Retinal pigment epithelial cell (primary cell): Measurements from ENCODE around the gene ZNF324.
"Not testable (repeated sequence)": the region's sequence is repeated elsewhere in the genome, so short reads cannot be mapped to it uniquely, and the experiment has no call there.

Experiments used
- DNase-seq: peaks from one replicate; pipeline ENCODE4 v3.0.0-alpha.2; 2010; ENCODE audit warnings: low read depth
- H3K4me3 ChIP-seq: 2 replicates; pipeline ENCODE4 v1.5.1; 2011; ENCODE audit warnings: mild to moderate bottlenecking, low read length, control low read depth, moderate library complexity
- TF ChIP-seq, protein P1 (sequence below): conservative IDR thresholded peaks from 2 replicates; pipeline ENCODE4 v1.5.1; 2011; ENCODE audit warnings: low read depth, low read length, control low read depth, inconsistent platforms

Gene ZNF324

DNA sequence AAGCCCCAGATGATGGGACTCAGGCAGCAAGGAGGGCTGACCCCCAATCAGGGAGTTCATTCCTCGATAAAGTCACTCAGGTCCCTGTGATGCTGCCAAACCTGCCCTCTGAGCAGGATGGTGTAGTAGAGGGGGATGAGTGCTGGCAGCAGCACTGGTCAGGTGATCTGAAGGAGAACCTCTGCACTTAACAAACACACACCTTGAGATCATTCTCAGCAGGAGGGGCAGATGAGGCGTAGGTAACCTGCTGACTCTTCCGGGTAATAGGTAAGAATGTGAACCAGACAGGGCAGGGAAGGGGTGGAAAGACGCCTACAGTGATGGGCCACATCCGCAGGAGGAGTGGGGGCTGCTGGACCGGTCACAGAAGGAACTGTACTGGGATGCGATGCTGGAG lies 12.4 kb downstream of the ZNF324 start:
- TF ChIP-seq, protein P1, sequence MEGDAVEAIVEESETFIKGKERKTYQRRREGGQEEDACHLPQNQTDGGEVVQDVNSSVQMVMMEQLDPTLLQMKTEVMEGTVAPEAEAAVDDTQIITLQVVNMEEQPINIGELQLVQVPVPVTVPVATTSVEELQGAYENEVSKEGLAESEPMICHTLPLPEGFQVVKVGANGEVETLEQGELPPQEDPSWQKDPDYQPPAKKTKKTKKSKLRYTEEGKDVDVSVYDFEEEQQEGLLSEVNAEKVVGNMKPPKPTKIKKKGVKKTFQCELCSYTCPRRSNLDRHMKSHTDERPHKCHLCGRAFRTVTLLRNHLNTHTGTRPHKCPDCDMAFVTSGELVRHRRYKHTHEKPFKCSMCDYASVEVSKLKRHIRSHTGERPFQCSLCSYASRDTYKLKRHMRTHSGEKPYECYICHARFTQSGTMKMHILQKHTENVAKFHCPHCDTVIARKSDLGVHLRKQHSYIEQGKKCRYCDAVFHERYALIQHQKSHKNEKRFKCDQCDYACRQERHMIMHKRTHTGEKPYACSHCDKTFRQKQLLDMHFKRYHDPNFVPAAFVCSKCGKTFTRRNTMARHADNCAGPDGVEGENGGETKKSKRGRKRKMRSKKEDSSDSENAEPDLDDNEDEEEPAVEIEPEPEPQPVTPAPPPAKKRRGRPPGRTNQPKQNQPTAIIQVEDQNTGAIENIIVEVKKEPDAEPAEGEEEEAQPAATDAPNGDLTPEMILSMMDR: no peak
- no peak overlapping the region for H3K4me3 ChIP-seq
- no peak for DNase-seq

DNA sequence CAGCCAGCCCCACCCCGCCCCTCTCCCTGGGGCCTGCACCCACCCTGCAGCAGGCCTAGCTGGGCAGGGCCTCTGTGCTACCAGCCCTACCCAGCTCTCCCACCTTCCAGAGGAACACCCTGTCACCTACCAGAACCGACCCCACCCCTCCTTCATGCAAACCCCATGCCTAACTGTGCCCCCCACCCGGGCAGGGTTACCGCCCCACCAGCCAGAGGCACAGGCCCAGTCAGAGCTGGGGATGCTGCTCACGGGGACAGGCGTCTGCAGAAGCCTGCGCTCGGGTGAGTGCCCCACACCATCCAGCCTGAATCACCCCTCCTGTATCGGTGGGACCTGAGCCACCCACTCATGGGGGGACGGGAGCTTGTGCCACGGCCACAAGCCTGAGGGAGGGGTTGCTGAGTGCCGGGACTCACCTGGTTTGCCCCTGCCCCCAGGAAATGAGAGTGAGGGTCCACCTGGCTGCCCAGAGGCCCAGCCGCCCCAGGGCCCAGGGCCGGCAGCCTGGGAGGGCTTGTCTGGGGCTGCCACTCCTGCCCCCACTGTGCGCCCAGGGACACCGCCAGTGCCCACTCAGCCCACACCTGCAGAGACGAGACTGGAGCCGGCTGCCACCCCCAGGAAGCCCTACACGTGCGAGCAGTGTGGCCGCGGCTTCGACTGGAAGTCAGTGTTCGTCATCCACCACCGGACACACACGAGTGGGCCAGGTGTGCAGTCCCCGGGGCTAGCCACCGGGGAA lies 13.0 kb downstream of the ZNF324 start:
- TF ChIP-seq, protein P1: no peak
- no peak overlapping the region for H3K4me3 ChIP-seq
- no peak for DNase-seq

- no peak overlapping the region for H3K4me3 ChIP-seq
- TF ChIP-seq, protein P1: no peak
- DNase-seq: no peak
These were observed 13.6 kb downstream of the ZNF324 start for GRCh38 chr19:58480481-58480830.

DNA sequence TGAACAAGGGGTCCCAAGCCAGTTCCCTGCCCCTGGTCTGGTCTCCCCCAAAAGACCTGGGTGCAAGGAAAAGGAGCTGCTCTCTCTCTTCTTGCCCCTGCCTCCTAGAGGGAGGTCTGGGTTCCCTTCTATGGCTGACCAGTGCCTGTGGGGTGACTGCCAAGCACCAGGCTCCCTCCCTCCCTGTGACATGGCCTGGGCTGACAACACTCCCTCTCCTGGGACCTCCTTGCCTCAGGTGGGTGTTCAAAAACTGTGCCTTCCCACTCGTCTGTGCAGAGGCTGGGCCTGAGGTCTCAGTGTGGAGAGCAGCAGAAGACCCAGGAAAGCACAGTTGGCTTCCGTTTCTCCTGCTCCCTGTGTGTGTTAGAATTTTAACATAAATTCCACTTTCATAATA lies 14.0 kb downstream of the ZNF324 start:
- no peak for DNase-seq
- TF ChIP-seq, protein P1: no peak
- no peak overlapping the region for H3K4me3 ChIP-seq

DNA sequence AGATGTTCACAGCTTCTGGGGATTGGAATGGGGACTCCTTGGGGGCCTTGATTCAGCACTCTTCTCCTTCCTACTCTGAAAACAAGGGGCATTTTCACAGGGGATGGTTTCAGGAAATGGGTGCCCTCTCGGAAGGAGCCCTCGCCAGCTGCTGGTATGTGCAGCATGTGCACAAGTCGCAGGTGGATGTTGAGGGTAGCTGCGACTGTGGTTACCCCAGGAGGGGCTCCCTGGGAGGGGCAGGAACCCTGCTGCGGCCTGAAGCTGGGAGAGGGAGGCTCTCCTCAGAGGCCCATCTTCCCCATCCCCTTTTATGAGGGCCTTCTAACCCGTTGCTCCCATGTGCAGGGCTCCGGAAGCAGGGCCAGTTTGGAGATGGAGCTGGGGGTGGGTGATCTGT lies 15.5 kb downstream of the ZNF324 start:
- no peak for DNase-seq
- TF ChIP-seq, protein P1: no peak
- no peak overlapping the region for H3K4me3 ChIP-seq

GRCh38 chr19:58483776-58484175 lies 16.9 kb downstream of the ZNF324 start:
- no peak for DNase-seq
- no peak overlapping the region for H3K4me3 ChIP-seq
- TF ChIP-seq, protein P1: no peak

GRCh38 chr19:58484349-58484748 lies 17.5 kb downstream of the ZNF324 start:
- not testable (repeated sequence) for DNase-seq
- TF ChIP-seq, protein P1: peak; percentile 16

More at GRCh38 chr19:58484349-58484748, 17.5 kb downstream of the ZNF324 start:
- H3K4me3 ChIP-seq: not testable (repeated sequence)
